NCI-H146 treated with DMSO at 0.1 percent for 48 hours (cell line): ENCODE results near the gene RNF167.

Experiments used
- DNase-seq: peaks from one replicate; lab custom pipeline; 2025; ENCODE audit not compliant: unreplicated experiment; lab: John Stamatoyannopoulos, UW

RNF167 gene

DNA sequence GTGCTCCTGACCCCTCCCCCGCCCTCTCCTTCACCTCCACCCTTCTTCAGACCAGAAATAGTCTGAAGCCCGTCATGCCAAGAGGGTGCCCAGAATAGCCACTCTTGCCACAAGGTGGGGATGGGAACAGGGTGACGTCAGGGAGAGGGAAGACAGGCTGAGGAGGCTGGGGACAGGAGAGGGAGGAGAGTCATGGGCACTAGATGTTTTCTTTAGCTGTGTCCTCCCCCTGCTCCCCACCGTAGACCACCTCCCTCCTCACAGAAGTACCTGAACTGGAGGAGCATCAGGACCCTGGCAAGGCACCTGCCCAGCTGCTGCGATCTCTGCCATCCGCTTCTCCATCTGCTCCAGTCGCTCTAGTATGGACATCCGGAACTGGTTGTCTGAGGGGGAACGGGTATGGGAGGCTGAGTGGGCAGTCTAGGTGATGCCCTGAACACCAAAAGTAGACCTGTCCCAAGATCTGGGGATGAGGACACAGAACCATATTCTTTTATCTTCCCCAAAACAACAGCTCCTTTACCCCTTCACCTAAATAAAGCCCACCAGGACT, 34.1 kb downstream of the RNF167 start:
- DNase-seq = no peak

DNA sequence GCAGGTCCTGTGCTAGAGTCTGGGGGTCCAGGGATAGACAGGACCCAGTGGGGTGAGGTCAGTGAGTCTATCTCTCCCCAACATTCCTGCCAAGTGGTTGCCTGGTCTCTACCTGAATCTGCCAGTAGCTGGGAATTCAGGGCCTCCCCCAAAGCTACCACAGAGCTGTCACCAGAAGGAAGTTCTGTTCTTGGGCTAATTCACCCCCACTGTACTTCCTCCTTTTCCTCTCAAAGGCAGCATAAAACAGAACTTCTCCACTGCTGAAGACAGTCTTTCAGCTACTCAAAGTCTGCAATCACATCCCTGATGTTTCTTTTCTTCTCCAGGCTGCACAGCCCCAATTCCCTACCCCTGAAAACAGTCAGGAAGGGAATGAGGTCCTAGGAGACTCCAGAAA, 38.7 kb downstream of the RNF167 start:
- DNase-seq = no peak

DNA sequence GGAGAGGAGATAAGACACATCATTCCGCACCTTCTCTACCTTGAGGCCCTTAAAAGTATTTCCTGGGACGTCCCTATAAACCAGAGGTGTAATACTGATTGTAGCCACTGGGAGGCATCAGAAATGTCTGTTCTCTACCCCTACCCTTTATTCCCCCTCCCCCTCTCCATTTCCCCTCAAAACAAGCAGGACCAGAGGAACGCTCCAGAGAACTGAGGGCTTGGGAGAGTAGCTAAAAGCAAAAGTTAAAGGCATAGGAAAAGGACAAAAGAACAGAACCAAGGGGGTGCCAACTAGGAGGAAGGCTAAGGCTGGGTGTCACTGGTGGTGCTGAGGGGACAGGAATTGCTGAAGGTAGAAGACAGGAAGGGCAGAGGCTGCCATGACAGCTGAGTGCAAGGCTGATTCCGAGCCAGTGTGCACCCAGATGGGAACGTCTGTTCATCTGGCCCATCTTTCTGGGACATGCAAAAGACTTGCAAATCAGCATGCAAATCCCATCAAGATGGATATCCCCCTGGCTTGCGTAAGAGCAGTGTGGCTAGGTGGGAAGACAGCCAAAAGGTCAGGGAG, 40.7 kb downstream of the RNF167 start:
- peak; percentile 8 for DNase-seq

DNA sequence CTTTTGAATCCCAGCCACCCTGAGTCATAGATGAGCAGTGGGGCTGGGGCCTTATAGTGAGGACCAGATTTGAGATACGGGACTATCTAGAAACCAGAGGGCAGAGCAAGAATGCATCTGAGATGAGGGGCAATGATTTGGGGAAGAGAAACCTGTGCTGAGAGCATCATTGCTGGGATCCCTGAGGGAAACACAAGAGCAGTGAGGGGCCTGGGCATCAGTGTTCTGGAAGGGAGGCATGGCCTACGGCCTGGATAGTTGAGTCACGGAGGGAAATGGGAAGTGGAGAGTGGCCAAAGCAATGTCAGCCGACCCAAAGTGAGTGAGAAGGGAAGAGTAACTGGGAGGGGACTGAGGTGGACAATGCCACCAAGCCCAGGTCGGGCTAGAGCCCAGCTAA, 42.2 kb downstream of the RNF167 start:
- no peak for DNase-seq

DNA sequence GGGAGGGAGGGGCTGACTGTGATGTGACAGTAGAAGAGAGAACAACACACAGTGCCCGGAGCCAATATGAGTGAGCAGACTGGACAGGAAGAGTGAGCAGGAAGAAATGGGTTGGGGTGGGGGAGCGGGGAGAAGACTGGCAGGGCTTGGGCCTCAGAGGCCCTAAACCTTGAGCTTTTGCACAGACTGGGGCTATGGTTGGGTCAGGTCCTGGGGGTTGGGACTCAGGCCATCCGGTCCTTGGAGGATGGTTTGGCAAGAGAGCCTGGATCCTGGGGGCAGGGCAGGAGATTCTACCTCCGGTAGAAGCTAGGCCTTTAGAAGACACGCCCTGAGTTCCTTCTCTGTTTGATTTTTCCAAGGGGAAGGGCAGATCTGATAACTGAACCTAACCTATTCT, 46.3 kb downstream of the RNF167 start:
- DNase-seq = no peak

DNA sequence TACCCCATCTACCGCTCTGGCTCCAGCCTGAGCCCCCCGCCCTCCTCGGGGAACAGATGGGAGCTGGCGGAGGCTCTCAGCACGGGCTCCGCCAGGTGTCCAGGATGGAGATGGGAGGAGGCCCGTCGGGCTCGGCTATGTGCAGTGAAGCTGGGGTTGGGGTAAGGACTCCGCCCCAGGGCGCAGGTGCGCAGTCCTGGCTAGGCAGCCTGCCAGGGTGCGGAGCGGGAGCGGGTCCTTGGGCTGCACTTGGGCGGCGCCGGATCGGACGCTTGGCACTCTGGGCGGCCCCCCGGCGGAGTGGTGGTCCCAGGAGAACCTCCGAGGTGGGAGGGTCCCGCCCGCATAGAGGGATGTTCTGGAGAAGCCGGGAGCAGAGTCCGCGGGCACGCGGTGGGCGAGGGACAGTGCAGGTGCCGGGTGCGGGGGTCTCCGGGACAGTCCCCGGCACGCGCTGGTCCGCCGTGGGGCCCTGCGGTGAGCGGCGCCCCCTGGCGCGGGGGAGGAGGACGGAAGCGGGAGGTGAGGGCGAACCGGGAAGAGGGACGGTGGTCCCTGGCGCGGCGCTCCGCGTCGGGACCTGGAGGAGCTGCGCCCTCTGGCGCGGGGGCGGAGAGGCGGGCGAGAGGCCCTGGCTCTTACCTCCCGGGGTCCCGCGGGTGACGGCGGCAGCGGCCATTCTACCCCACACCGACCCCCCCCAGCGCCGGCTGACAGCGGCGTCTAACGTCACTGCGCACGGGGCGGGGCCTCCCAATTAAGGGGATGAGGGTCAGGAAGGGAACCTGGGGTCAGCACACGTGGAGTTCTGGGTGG, 47.1 kb downstream of the RNF167 start, which contains the start of gene CAMTA2:
Gene CAMTA2 (minus strand): TSS at position 725 of the 816 bp plus-strand sequence. CDS start 1,453 bp downstream, outside the sequence.
- peak; percentile 73 for DNase-seq

DNA sequence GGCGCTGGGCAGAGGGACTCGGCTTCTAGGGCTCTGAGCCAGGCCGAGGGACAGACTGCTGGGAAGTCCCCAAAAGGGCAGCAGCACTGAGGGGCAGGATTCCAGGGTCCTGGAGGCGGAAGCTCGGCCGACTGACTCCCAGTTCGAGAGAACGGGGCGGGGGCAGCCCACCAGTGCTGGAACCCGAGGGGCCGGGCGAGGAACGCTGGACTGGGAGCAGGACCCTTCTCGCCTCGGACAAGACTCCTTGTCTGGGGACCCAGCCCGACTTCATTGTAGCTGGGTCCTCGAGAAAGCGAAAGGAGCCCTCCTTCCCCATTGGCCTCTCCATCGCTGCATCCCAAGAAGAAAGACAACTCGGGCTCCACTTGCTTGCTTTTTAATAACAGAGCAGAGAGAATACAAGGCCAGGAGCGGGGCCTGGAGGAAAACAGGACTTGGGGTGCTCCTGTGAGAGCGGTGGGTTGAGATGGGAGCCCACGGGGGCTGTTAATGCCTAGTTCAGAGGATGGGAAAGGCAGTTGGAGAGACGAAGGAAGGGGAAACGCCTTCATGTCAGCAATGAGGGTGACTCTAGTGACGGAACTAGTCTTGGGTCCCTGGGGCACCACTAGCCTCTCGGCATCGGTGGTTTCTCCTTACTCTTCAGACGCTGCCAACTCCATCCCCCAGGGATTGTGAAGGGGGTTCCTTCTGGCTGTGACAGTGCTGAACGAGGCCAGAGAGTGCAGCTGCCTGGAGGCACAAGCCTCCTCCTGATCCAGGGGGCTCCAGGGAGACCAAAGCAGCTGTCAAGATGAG, 47.9 kb downstream of the RNF167 start:
- no peak for DNase-seq

DNA sequence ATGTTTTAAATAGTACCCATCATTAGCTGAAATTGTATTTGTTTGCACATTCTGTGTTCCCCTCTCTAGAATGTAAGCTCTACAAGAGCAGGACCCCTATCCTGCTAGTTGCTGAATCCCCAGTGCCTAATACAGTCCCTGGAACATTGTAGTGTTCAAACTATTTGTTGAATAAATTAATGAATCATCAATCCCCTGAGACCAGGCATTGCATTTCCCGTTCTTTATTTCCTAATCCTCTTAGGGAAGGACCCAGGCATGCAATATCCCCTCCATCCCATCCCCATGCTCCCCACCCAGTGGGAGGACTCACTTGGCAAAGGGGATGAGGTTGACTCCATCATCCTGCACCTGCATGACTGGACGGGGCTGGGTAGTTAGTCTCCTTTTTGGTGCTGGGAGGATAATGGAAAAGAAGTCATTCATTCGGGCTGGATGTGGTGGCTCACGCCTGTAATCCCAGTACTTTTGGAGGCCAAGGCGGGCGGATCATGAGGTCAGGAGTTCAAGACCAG, 54.1 kb downstream of the RNF167 start:
- no peak for DNase-seq
